SK-N-SH (cell line): ENCODE results near the gene HBG1. TPM values are rescaled to one million over a fixed set of nuclear protein-coding genes. Genes with fewer than 3 reads are reported as not detected.

Experiments
- CTCF ChIA-PET: fragments of 300-600, 350-600 bp; formaldehyde crosslinking; extraction: SDS; loops from one replicate; lab custom pipeline; 2021; lab: Yijun Ruan, JAX
- POLR2A ChIA-PET: fragments of 350-600 bp; sonication (Branson Sonifier 250); formaldehyde crosslinking; extraction: SDS; loops from one replicate; lab custom pipeline; 2020; ENCODE audit warnings: antibody characterized with exemption, inconsistent platforms; lab: Yijun Ruan, JAX
- DNase-seq: peaks from one replicate; pipeline ENCODE4 v3.0.0; 2012
- H2AFZ ChIP-seq: fragments of 200-600 bp; sonication (generic); 2 replicates; pipeline ENCODE4 v1.8.1; 2016; ENCODE audit warnings: antibody characterized with exemption, mild to moderate bottlenecking, low read depth
- H3F3A ChIP-seq: fragments of 200-600 bp; sonication (generic); replicated peaks from 2 replicates; pipeline ENCODE3; 2016; ENCODE audit warnings: antibody characterized with exemption, mild to moderate bottlenecking; ENCODE audit not compliant: insufficient read depth
- H3K27ac ChIP-seq, 2 experiments: fragments of 200-500 bp in 1 of 2; fragments of 200-600 bp in 1 of 2; sonication (Bioruptor generic) in 1 of 2; sonication (generic), shearing (Covaris generic) in 1 of 2; 2 replicates each; pipeline versions ENCODE4 v1.5.1 to v1.6.1; 2014 to 2016; ENCODE audit warnings: low read depth in 2 of 2, inconsistent platforms in 1 of 2, low read length in 1 of 2, mild to moderate bottlenecking in 1 of 2, mixed read lengths in 1 of 2
- H3K27me3 ChIP-seq: fragments of 200-600 bp; sonication (generic), shearing (Covaris generic); 2 replicates; pipeline ENCODE4 v1.6.1; 2016; ENCODE audit warnings: mixed run types; ENCODE audit not compliant: insufficient read depth
- H3K36me3 ChIP-seq, 2 experiments: fragments of 200-500 bp in 1 of 2; fragments of 200-600 bp in 1 of 2; sonication (Bioruptor generic) in 1 of 2; sonication (generic) in 1 of 2; replicated peaks in 1 of 2; 2 replicates each; pipeline versions ENCODE3 to v1.5.1; 2014 to 2016; ENCODE audit warnings: low read length in 1 of 2, mild to moderate bottlenecking in 1 of 2; ENCODE audit not compliant: insufficient read depth in 2 of 2, control insufficient read depth in 1 of 2
- H3K4me1 ChIP-seq, 2 experiments: fragments of 200-500 bp in 1 of 2; fragments of 200-600 bp in 1 of 2; sonication (Bioruptor generic) in 1 of 2; sonication (generic), shearing (Covaris generic) in 1 of 2; 2 replicates each; pipeline versions ENCODE4 v1.5.1 to v1.6.1; 2014 to 2016; ENCODE audit warnings: low read depth in 1 of 2, low read length in 1 of 2, mixed run types in 1 of 2; ENCODE audit not compliant: insufficient read depth in 2 of 2, control insufficient read depth in 1 of 2
- H3K4me2 ChIP-seq: fragments of 200-600 bp; sonication (generic), shearing (Covaris generic); 2 replicates; pipeline ENCODE4 v1.6.1; 2017; ENCODE audit warnings: mixed run types
- H3K4me3 ChIP-seq, 2 experiments: fragments of 200-500 bp in 1 of 2; fragments of 200-600 bp in 1 of 2; sonication (Bioruptor generic) in 1 of 2; sonication (generic), shearing (Covaris generic) in 1 of 2; 2 replicates each; pipeline versions ENCODE4 v1.5.1 to v1.8.1; 2014 to 2016; ENCODE audit warnings: low read depth in 2 of 2, inconsistent platforms in 1 of 2, low read length in 1 of 2, mild to moderate bottlenecking in 1 of 2, mixed read lengths in 1 of 2, moderate library complexity in 1 of 2
- H3K79me2 ChIP-seq: fragments of 200-600 bp; sonication (generic); 2 replicates; pipeline ENCODE4 v1.8.1; 2017; ENCODE audit warnings: mild to moderate bottlenecking; ENCODE audit not compliant: insufficient read depth
- H3K9ac ChIP-seq: fragments of 200-600 bp; sonication (generic); 2 replicates; pipeline ENCODE4 v1.6.1; 2017; ENCODE audit warnings: mixed run types
- H3K9me2 ChIP-seq: fragments of 200-600 bp; sonication (generic); 2 replicates; pipeline ENCODE4 v1.6.1; 2017; ENCODE audit warnings: mixed run types
- H3K9me3 ChIP-seq: fragments of 200-600 bp; sonication (generic); 2 replicates; pipeline ENCODE4 v1.6.1; 2017; ENCODE audit warnings: mixed run types, mild to moderate bottlenecking, moderate library complexity
- H4K20me1 ChIP-seq: fragments of 200-600 bp; sonication (generic); 2 replicates; pipeline ENCODE4 v1.6.1; 2017; ENCODE audit warnings: mild to moderate bottlenecking, mixed run types; ENCODE audit not compliant: insufficient read depth
- FOXM1 ChIP-seq: IDR thresholded peaks from 2 replicates; pipeline ENCODE4 v1.4.0; 2012; ENCODE audit warnings: low read depth, mild to moderate bottlenecking
- IRF3 ChIP-seq: fragments of 150-350 bp; IDR thresholded peaks from 2 replicates; pipeline ENCODE4 v1.6.1; 2016; ENCODE audit warnings: mild to moderate bottlenecking, low read depth, low read length
- JUND ChIP-seq: IDR thresholded peaks from 2 replicates; pipeline ENCODE4 v1.4.0; 2012
- MAX ChIP-seq: IDR thresholded peaks from 2 replicates; pipeline ENCODE4 v1.4.0; 2012; ENCODE audit warnings: low read depth
- MXI1 ChIP-seq: IDR thresholded peaks from 2 replicates; pipeline ENCODE4 v1.6.1; 2012; ENCODE audit warnings: mild to moderate bottlenecking, low read depth, low read length, improper control_type of control experiment
- NFIC ChIP-seq: IDR thresholded peaks from 2 replicates; pipeline ENCODE4 v1.4.0; 2012; ENCODE audit warnings: borderline replicate concordance
- POLR2AphosphoS5 ChIP-seq: IDR thresholded peaks from 2 replicates; pipeline ENCODE4 v1.6.1; 2012; ENCODE audit warnings: low read depth, low read length
- RAD21 ChIP-seq: IDR thresholded peaks from 2 replicates; pipeline ENCODE4 v1.6.1; 2012; ENCODE audit warnings: mild to moderate bottlenecking, low read length
- REST ChIP-seq: IDR thresholded peaks from 2 replicates; pipeline ENCODE4 v1.6.1; 2012; ENCODE audit warnings: mild to moderate bottlenecking, low read depth, low read length, moderate library complexity
- USF2 ChIP-seq: fragments of 150-350 bp; IDR thresholded peaks from 2 replicates; pipeline ENCODE4 v1.6.1; 2017; ENCODE audit warnings: antibody characterized with exemption, low read length, low read depth, borderline replicate concordance
- YY1 ChIP-seq: IDR thresholded peaks from 2 replicates; pipeline ENCODE4 v1.4.0; 2012; ENCODE audit warnings: low read depth, mild to moderate bottlenecking
- WGBS: methylation state at CpG from one replicate; pipeline ENCODE4 v1.1.6; 2017; ENCODE audit warnings: low lambda C conversion rate; 5-methylcytosine and 5-hydroxymethylcytosine counted together
- polyA plus RNA-seq, 3 experiments: library from polyadenylated mRNA; depleted of rRNA; stranded (reverse); fragments of >200 nt; gene quantifications; 2 replicates each; pipeline ENCODE4 v1.2.3, GENCODE V29; 2012

HBG1 gene
- polyA plus RNA-seq, 1 of the 3 experiments (the other 2 are of a cell fraction): not detected

- TF ChIP-seq MAX (no peak), IRF3 (no peak)
- TF ChIP-seq, all 33 proteins: peak for 0
Observed at GRCh38 chr11:5237420-5237819, 12.2 kb downstream of the HBG1 start (continued).

GRCh38 chr11:5235364-5236095 lies 14.1 kb downstream of the HBG1 start:
- POLR2A ChIA-PET: no interaction called here
- 5% methylated on average over 5 of the region's 5 CpGs for WGBS
- no peaks in the 10 kb centered on the region for H3K79me2 ChIP-seq
- no peak for DNase-seq
- H3K27ac ChIP-seq: no peak overlapping the region
- H3K4me3 ChIP-seq: no peak overlapping the region
- H3K36me3 ChIP-seq: no peaks in the 10 kb centered on the region
- H3K4me2 ChIP-seq: no peak overlapping the region
- no peaks in the 10 kb centered on the region for H3K4me1 ChIP-seq
- H3K9me2 ChIP-seq: no peaks in the 10 kb centered on the region
- CTCF ChIA-PET: no interaction called here
- H3K9me3 ChIP-seq: no peaks in the 10 kb centered on the region
- no peak overlapping the region for H2AFZ ChIP-seq
- H3K27me3 ChIP-seq: no peaks in the 10 kb centered on the region
- no peak for TF ChIP-seq RAD21
- no peak for TF ChIP-seq MXI1
- no peak for TF ChIP-seq USF2
- no peak for TF ChIP-seq REST
- no peak for TF ChIP-seq YY1
- no peak for TF ChIP-seq NFIC
- TF ChIP-seq JUND: no peak
- no peak for TF ChIP-seq POLR2AphosphoS5
- no peak for TF ChIP-seq FOXM1
- H4K20me1 ChIP-seq: no peaks in the 10 kb centered on the region
- H3K9ac ChIP-seq: no peak overlapping the region
- H3F3A ChIP-seq: no peaks in the 10 kb centered on the region
